ENCODE measurements around the gene MBD5. TPM values are rescaled to one million over a fixed set of nuclear protein-coding genes. Genes with fewer than 3 reads are reported as not detected.

The MBD5 gene
- polyA plus RNA-seq, 1 of the 3 experiments (the other 2 are of a cell fraction), result 7.4 TPM

GRCh38 chr2:148306027-148306426 lies 285.1 kb downstream of the MBD5 start:
- H3K9me2 ChIP-seq, result no peaks in the 10 kb centered on the region
- no peaks in the 10 kb centered on the region for H3F3A ChIP-seq (replicated peaks; ENCODE audit: insufficient read depth)
- no peaks in the 10 kb centered on the region for H3K36me3 ChIP-seq (replicated peaks in 1 of 2; ENCODE audit: control insufficient read depth in 1 of 2, insufficient read depth in 2 of 2, low read length in 1 of 2)
- no peak overlapping the region for H2AFZ ChIP-seq (ENCODE audit: low read depth)
- H3K4me3 ChIP-seq (ENCODE audit: low read depth in 2 of 2, low read length in 1 of 2), result no peak overlapping the region
- ChIA-PET CTCF (no interaction called here), POLR2A (no interaction called here)
- no peak overlapping the region for H3K27ac ChIP-seq (ENCODE audit: low read depth in 2 of 2, low read length in 1 of 2)
- DNase-seq, result no peak
- H3K9me3 ChIP-seq, result no peaks in the 10 kb centered on the region
- H4K20me1 ChIP-seq (ENCODE audit: insufficient read depth), result no peaks in the 10 kb centered on the region
- TF ChIP-seq YY1 (IDR thresholded peaks at IDR 0.05; ENCODE audit: low read depth) (no peak), NFIC (IDR thresholded peaks at IDR 0.05; ENCODE audit: borderline replicate concordance) (no peak), RAD21 (IDR thresholded peaks at IDR 0.05; ENCODE audit: low read length) (no peak), NRF1 (IDR thresholded peaks at IDR 0.05; ENCODE audit: low read depth, low read length) (no peak), RCOR1 (IDR thresholded peaks at IDR 0.05; ENCODE audit: low read length) (no peak), MEF2A (IDR thresholded peaks at IDR 0.05; ENCODE audit: borderline replicate concordance, low read depth) (no peak), ZBTB33 (IDR thresholded peaks at IDR 0.05; ENCODE audit: borderline replicate concordance, low read depth) (no peak), RXRA (IDR thresholded peaks at IDR 0.05; ENCODE audit: borderline replicate concordance, low read depth) (no peak), FOXM1 (IDR thresholded peaks at IDR 0.05; ENCODE audit: low read depth) (no peak), CHD2 (IDR thresholded peaks at IDR 0.05; ENCODE audit: low read length, partially characterized antibody) (no peak), MXI1 (IDR thresholded peaks at IDR 0.05; ENCODE audit: low read depth, low read length) (no peak), POLR2AphosphoS5 (IDR thresholded peaks at IDR 0.05; ENCODE audit: low read depth, low read length) (no peak), RFX5 (IDR thresholded peaks at IDR 0.05; ENCODE audit: low read length) (no peak), TCF12 (IDR thresholded peaks at IDR 0.05) (no peak)
- TF ChIP-seq, protein P1, sequence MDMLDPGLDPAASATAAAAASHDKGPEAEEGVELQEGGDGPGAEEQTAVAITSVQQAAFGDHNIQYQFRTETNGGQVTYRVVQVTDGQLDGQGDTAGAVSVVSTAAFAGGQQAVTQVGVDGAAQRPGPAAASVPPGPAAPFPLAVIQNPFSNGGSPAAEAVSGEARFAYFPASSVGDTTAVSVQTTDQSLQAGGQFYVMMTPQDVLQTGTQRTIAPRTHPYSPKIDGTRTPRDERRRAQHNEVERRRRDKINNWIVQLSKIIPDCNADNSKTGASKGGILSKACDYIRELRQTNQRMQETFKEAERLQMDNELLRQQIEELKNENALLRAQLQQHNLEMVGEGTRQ (IDR thresholded peaks at IDR 0.05; ENCODE audit: borderline replicate concordance, low read depth, low read length), result no peak
- TF ChIP-seq, protein P2, sequence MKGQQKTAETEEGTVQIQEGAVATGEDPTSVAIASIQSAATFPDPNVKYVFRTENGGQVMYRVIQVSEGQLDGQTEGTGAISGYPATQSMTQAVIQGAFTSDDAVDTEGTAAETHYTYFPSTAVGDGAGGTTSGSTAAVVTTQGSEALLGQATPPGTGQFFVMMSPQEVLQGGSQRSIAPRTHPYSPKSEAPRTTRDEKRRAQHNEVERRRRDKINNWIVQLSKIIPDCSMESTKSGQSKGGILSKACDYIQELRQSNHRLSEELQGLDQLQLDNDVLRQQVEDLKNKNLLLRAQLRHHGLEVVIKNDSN (IDR thresholded peaks at IDR 0.05; ENCODE audit: borderline replicate concordance, low read depth), result no peak
- TF ChIP-seq, protein P3, sequence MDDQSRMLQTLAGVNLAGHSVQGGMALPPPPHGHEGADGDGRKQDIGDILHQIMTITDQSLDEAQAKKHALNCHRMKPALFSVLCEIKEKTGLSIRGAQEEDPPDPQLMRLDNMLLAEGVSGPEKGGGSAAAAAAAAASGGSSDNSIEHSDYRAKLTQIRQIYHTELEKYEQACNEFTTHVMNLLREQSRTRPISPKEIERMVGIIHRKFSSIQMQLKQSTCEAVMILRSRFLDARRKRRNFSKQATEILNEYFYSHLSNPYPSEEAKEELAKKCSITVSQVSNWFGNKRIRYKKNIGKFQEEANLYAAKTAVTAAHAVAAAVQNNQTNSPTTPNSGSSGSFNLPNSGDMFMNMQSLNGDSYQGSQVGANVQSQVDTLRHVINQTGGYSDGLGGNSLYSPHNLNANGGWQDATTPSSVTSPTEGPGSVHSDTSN (IDR thresholded peaks at IDR 0.05), result no peak
- 97% methylated on average over 2 of the region's 2 CpGs for WGBS (ENCODE audit: low lambda C conversion rate)
- no peak overlapping the region for H3K9ac ChIP-seq
- peaks cover 2 to 4% of the 10 kb centered on the region in 2 experiments; a peak in 1 of 4 replicates for H3K4me1 ChIP-seq (ENCODE audit: control insufficient read depth in 1 of 2, insufficient read depth in 2 of 2, low read depth in 1 of 2, low read length in 1 of 2)
- no peaks in the 10 kb centered on the region for H3K79me2 ChIP-seq (ENCODE audit: insufficient read depth)
- no peak overlapping the region for H3K4me2 ChIP-seq
- H3K27me3 ChIP-seq (ENCODE audit: insufficient read depth), result no peaks in the 10 kb centered on the region

All from SK-N-SH (cell line).